MM.1S (cell line): ENCODE results near the gene ADK.

ENCODE experiments used
- EZH2 ChIP-seq: fragments of 300-600 bp; sonication (generic); optimal IDR thresholded peaks from 2 replicates; pipeline ENCODE3; 2017; ENCODE audit warnings: low read depth, mild to moderate bottlenecking, antibody characterized with exemption, low read length, mixed read lengths
- EZH2phosphoT487 ChIP-seq: fragments of 300-600 bp; sonication (generic); IDR thresholded peaks from 2 replicates; pipeline ENCODE4 v1.6.1; 2018; ENCODE audit warnings: antibody characterized with exemption, low read length
- TF ChIP-seq, protein P1 (sequence below): fragments of 300-600 bp; sonication (generic); IDR thresholded peaks from 2 replicates; pipeline ENCODE4 v1.5.1; 2016; ENCODE audit warnings: antibody characterized with exemption, low read length, mixed read lengths

DNA sequence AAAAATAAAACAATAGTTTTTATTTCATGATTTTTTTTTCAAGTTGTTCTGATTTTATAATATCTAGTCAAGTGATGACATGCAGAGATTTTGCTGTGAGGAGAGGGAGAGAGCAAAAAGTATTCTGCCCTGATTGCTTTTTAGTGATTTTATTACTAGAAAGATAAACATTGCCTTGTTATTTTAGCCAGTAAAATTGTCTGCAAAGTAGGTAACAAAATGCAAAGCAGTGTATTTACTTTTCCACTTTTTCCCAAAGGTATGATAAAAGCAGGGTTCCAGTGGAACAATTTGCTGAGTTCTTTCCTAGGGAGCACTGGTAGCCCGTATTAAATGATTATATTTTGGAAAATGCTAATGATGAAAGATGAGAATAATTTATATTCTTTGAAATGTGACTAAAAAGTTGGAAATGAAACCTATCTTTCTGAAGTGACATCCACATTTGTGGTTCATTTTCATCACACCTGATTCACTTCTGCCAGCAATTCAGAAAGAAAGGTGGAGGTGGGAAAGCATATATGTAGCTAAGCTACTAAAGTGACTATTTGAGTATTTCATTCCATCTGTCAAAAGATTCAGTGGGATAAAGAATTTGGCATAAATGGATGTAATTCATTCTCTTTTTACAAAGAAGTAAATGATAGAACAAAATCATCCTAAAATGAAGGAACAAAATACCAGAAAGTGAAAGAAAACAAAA, 300.3 kb downstream of the ADK start:
- TF ChIP-seq, protein P1, sequence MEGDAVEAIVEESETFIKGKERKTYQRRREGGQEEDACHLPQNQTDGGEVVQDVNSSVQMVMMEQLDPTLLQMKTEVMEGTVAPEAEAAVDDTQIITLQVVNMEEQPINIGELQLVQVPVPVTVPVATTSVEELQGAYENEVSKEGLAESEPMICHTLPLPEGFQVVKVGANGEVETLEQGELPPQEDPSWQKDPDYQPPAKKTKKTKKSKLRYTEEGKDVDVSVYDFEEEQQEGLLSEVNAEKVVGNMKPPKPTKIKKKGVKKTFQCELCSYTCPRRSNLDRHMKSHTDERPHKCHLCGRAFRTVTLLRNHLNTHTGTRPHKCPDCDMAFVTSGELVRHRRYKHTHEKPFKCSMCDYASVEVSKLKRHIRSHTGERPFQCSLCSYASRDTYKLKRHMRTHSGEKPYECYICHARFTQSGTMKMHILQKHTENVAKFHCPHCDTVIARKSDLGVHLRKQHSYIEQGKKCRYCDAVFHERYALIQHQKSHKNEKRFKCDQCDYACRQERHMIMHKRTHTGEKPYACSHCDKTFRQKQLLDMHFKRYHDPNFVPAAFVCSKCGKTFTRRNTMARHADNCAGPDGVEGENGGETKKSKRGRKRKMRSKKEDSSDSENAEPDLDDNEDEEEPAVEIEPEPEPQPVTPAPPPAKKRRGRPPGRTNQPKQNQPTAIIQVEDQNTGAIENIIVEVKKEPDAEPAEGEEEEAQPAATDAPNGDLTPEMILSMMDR: no peak
- no peak for TF ChIP-seq EZH2phosphoT487
- no peak for TF ChIP-seq EZH2
